ENCODE measurements around the gene THSD4. TPM values are rescaled to one million over a fixed set of nuclear protein-coding genes. Genes with fewer than 3 reads are reported as not detected.

THSD4 gene
- polyA plus RNA-seq, 3 donors: 30.2 to 36.6 (median 36.3) TPM

DNA sequence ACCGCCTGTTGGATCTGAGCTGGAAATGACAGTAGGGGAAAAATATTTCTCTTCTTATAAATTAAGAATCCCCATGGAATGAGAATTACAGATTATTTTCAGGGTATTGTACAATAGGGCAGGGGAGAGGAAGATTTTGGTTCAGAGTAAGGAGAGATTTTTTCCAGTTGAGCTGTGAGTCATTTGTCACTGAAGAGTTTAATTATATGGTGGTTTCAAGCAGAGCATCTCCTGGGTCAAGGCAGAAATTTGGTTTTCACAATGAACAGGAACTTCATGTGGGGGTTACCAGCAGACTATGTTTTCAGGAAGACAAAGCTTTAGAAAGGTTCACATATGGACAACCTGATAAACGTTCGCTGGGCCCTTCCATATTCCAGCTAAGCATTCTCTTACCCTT lies 512.3 kb downstream of the THSD4 start:
- no peak for DNase-seq (ENCODE audit: extremely low read depth in 1 of 11, low read depth in 9 of 11, low spot score in 4 of 11)

GRCh38 chr15:71628988-71629770 lies 513.9 kb downstream of the THSD4 start:
- DNase-seq (ENCODE audit: extremely low read depth in 1 of 11, low read depth in 9 of 11, low spot score in 4 of 11): no peak

DNA sequence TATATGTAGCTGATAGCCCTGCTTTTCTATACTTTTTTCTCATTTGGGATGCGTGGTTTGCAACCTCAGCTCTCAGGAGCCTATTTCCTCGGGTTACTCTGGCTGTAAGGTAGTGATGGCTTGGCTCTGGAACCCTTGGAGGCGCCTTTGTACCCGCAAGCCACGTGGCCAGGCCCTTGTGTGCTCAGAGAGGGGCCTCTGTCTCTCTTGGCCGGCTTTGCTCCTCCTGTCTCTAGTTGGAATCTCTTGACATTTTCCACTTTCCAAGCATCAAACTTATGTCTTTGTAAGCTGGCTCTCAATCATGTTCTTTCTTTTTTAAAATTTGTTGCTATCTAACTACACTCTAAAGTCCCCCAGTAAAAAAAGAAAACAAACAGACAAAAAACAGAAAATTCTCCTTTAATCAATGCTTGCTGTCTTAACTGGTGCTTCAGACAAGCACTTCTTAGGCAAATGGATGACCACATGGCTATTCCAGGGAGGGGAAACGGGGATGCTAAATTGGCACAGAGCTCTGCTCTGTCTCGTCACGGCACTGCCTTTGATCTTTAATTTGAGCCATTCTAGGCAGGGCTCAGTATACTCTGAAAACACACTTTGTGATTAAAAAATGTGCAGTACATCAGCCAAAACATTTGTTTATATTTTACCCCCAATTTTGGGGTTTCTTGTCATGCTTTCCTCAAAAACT lies 514.7 kb downstream of the THSD4 start:
- DNase-seq (ENCODE audit: extremely low read depth in 1 of 11, low read depth in 9 of 11, low spot score in 4 of 11): no peak

GRCh38 chr15:71630475-71630809 lies 515.2 kb downstream of the THSD4 start:
- no peak for DNase-seq (ENCODE audit: extremely low read depth in 1 of 11, low read depth in 9 of 11, low spot score in 4 of 11)

DNA sequence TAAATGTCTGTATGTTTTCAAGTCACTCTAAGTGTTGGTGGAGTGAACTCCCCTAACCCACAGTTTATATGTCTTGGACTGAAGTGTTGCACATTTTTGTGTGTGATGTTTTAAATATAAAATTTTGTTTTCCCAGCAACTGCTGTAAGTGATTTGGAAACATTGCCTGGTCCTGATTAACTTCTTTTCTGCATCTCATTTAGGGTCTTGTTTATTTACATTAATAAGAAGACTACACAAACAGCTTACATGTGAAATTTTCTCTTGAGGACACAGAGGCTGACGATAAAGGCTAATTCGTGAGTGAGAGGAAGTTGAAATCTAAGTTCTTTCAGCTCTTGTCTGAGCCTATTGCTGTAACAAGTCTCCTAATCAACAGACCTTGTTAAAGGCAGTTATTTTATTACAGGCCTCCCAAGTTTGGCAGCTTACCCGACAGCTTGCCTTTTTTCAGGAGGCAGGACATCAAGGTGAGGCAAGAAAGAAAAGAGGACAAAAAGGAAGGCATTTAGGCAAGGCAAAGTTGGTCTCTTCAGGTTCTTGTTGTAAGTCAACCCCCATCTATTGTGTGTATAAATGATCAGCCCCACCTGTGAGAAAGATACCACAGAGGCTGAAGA lies 517.4 kb downstream of the THSD4 start:
- no peak for DNase-seq (ENCODE audit: extremely low read depth in 1 of 11, low read depth in 9 of 11, low spot score in 4 of 11)

- DNase-seq (ENCODE audit: extremely low read depth in 1 of 11, low read depth in 9 of 11, low spot score in 4 of 11): no peak
These were observed 519.7 kb downstream of the THSD4 start for GRCh38 chr15:71634820-71635560.

DNA sequence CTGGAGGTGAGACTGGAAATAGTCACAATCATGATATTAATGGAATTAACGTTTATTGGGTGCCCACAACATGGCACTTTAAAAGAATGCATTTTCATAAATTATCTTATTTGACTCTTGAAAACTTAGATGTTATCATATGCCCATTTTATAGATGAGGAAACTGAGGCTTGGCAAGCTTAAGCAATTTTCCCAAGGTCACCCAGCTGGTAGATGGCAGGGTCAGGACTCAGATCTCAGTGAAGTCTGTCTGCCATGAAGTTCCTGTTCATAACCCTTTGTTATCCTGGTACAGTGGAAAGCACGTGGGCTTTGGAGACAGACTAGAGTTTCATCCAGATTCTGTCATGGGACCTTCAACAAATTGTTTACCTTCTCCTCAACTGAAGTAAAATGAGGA lies 520.5 kb downstream of the THSD4 start:
- no peak for DNase-seq (ENCODE audit: extremely low read depth in 1 of 11, low read depth in 9 of 11, low spot score in 4 of 11)

- DNase-seq (ENCODE audit: extremely low read depth in 1 of 11, low read depth in 9 of 11, low spot score in 4 of 11): no peak
These were observed 523.6 kb downstream of the THSD4 start for GRCh38 chr15:71638876-71639275.

- no peak for DNase-seq (ENCODE audit: extremely low read depth in 1 of 11, low read depth in 9 of 11, low spot score in 4 of 11)
These were observed 524.2 kb downstream of the THSD4 start for GRCh38 chr15:71639471-71639870.

DNA sequence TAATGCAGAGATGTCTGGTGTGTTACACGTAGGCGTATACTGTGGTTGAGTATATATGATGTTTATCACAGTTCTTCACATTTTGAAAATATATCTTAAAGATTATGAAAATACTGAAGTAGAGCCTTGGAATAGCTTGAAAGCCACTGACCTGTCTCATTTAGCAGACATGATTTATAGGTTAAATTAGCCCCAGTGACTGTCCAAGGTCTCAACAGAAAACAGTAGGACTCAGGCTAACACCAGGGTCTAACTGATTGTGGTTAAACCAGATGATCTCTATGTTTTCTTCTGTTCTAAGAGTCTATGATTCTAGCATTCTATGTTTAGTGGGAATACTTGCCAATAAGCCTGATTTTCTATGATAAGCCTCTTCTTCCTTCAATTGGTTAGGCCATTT lies 528.6 kb downstream of the THSD4 start:
- no peak for DNase-seq (ENCODE audit: extremely low read depth in 1 of 11, low read depth in 9 of 11, low spot score in 4 of 11)

DNA sequence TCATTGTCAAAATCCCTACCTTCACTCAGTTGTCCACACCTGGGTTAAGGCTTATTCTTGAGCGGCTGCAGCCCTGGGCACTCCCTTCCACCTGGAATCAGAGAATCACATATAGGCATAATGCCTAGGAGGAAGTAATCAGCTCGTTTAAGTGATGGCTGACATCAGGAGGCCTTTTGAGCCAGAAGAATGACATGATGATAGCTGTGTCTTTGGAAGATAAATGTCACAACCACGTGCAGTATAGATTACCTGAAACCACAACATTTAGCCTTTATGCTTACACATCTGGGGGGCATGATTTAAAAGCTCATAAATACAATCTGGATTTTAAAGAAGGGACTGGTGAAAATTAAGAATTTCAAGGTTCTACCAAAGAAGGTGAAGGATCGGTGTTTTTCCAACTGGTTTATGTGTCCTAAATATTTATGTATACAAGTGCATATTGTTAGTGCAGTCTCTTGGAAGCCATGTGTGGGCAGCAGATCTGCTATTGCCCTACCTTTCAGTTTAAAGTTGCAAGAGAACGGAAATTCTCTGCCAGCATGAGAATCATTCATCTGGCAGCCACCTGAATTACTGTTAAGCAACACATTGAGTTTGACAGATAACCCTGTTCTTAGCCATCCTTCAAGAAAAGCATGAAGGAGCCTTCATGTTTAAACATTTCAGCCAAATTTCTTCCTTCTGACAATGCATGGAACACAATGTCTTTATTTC lies 531.7 kb downstream of the THSD4 start:
- no peak for DNase-seq (ENCODE audit: extremely low read depth in 1 of 11, low read depth in 9 of 11, low spot score in 4 of 11)

GRCh38 chr15:71647487-71647808 lies 532.2 kb downstream of the THSD4 start:
- DNase-seq (ENCODE audit: extremely low read depth in 1 of 11, low read depth in 9 of 11, low spot score in 4 of 11): no peak

DNA sequence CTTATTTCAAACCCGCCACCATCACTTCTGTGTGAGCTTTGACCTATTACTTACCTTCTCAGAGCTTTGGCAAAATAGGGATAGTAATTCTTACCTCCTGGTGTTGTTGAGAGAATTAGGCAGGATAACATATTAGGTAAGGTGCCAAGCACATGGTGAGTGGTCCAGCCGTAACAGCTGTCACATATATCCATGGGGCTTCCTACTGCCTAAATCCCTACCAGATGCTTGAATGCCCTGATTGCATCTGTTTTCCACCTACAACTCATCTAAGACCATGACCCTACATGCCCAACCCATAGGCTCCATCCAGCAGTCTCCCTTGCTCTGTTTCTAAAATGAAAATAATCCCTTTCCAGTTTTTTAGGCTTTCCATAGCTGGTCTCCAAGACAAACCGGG lies 532.8 kb downstream of the THSD4 start:
- no peak for DNase-seq (ENCODE audit: extremely low read depth in 1 of 11, low read depth in 9 of 11, low spot score in 4 of 11)

GRCh38 chr15:71649894-71650293 lies 534.6 kb downstream of the THSD4 start:
- DNase-seq (ENCODE audit: extremely low read depth in 1 of 11, low read depth in 9 of 11, low spot score in 4 of 11): no peak

DNA sequence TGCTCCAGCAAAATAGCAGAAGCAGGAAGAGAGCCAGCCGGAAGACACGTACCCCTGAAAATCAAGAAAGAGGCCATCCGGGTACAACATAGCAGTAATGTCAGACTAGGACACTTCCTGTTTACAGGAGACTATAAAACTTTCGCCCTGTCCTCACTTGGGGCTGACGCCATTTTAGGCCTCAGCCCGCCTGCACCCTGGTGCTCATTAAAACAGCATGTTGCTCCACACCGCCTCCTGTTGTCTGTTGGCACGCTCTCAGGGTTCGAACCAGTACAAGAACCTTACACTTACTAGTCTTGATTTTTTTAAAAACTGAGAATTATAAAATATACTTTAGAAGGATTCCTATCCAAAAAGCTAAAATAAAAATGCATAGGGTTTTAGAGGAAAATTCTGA lies 535.3 kb downstream of the THSD4 start:
- no peak for DNase-seq (ENCODE audit: extremely low read depth in 1 of 11, low read depth in 9 of 11, low spot score in 4 of 11)

DNA sequence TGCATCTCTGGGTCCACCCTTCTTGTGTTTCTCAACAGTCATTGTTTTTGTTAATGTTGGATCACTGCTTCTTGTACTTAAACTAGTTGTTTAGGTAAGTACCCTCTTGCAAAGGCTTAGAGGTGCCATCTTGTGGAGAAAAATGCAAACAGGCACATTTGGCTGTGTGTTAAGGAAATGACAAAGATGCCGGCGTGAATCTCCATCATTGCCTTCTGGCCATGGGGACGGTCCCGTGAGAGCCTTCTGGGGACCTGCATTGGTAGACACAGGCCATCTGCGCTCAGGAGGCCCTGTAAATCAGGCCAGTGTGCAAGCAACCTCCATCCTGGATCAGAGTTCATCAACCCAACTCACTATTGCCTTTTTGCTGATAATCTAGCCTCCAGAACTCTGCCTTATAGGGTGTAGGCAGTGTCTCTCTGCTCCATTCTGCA lies 536.5 kb downstream of the THSD4 start:
- peak in 5 of 11 donors; percentile 33 to 45 (median 41) for DNase-seq (ENCODE audit: extremely low read depth in 1 of 11, low read depth in 9 of 11, low spot score in 4 of 11)

GRCh38 chr15:71654042-71654719 lies 538.9 kb downstream of the THSD4 start:
- no peak for DNase-seq (ENCODE audit: extremely low read depth in 1 of 11, low read depth in 9 of 11, low spot score in 4 of 11)

- no peak for DNase-seq (ENCODE audit: extremely low read depth in 1 of 11, low read depth in 9 of 11, low spot score in 4 of 11)
These were observed 539.5 kb downstream of the THSD4 start for GRCh38 chr15:71654720-71655174.

GRCh38 chr15:71656425-71656824 lies 541.2 kb downstream of the THSD4 start:
- no peak for DNase-seq (ENCODE audit: extremely low read depth in 1 of 11, low read depth in 9 of 11, low spot score in 4 of 11)

All from renal cortex interstitium (tissue), 11 donors.